ENCODE results near the gene EPHB4.

EPHB4 gene

GRCh38 chr7:100779359-100779758 is 48.0 kb downstream of the EPHB4 start:
- Histone ChIP-seq H3K36me3 (no peaks in the 10 kb centered on the region), H3K4me3 (ENCODE audit: low read depth, low read length) (no peak overlapping the region), H3K27me3 (ENCODE audit: insufficient read depth, low read depth, severe bottlenecking) (peaks cover 45% of the 10 kb centered on the region), H3K9me3 (ENCODE audit: severe bottlenecking) (peaks cover 6% of the 10 kb centered on the region), H3K27ac (no peak overlapping the region)
- no peak for TF ChIP-seq CTCF (IDR thresholded peaks at IDR 0.05; ENCODE audit: low read depth, low read length)
- DNase-seq, result no peak

- DNase-seq, result no peak
- Histone ChIP-seq H3K9me3 (ENCODE audit: severe bottlenecking) (no peaks in the 10 kb centered on the region), H3K27ac (no peak overlapping the region), H3K36me3 (no peaks in the 10 kb centered on the region), H3K4me3 (ENCODE audit: low read depth, low read length) (no peak overlapping the region), H3K27me3 (ENCODE audit: insufficient read depth, low read depth, severe bottlenecking) (peaks cover 57% of the 10 kb centered on the region)
- TF ChIP-seq CTCF (IDR thresholded peaks at IDR 0.05; ENCODE audit: low read depth, low read length), result no peak
These were observed 49.2 kb downstream of the EPHB4 start for GRCh38 chr7:100778061-100778621.

- no peak overlapping the region for H3K4me3 ChIP-seq (ENCODE audit: low read depth, low read length)
- peaks cover 85% of the 10 kb centered on the region for H3K27me3 ChIP-seq (ENCODE audit: insufficient read depth, low read depth, severe bottlenecking)
- no peak overlapping the region for H3K27ac ChIP-seq
- no peaks in the 10 kb centered on the region for H3K36me3 ChIP-seq
- no peak for TF ChIP-seq CTCF (IDR thresholded peaks at IDR 0.05; ENCODE audit: low read depth, low read length)
- H3K9me3 ChIP-seq (ENCODE audit: severe bottlenecking), result no peaks in the 10 kb centered on the region
- DNase-seq, result no peak
These were observed 53.8 kb downstream of the EPHB4 start for GRCh38 chr7:100773491-100773890.

GRCh38 chr7:100768784-100769183 is 58.5 kb downstream of the EPHB4 start:
- H3K9me3 ChIP-seq (ENCODE audit: severe bottlenecking), result no peaks in the 10 kb centered on the region
- H3K36me3 ChIP-seq, result no peaks in the 10 kb centered on the region
- H3K27ac ChIP-seq, result no peak overlapping the region
- H3K4me3 ChIP-seq (ENCODE audit: low read depth, low read length), result no peak overlapping the region
- H3K27me3 ChIP-seq (ENCODE audit: insufficient read depth, low read depth, severe bottlenecking), result peaks cover 91% of the 10 kb centered on the region
- TF ChIP-seq CTCF (IDR thresholded peaks at IDR 0.05; ENCODE audit: low read depth, low read length), result no peak
- DNase-seq, result no peak

GRCh38 chr7:100765250-100765649 is 62.1 kb downstream of the EPHB4 start:
- Histone ChIP-seq H3K27me3 (ENCODE audit: insufficient read depth, low read depth, severe bottlenecking) (peaks cover 89% of the 10 kb centered on the region), H3K4me3 (ENCODE audit: low read depth, low read length) (no peak overlapping the region), H3K36me3 (no peaks in the 10 kb centered on the region), H3K9me3 (ENCODE audit: severe bottlenecking) (no peaks in the 10 kb centered on the region), H3K27ac (no peak overlapping the region)
- DNase-seq, result no peak
- no peak for TF ChIP-seq CTCF (IDR thresholded peaks at IDR 0.05; ENCODE audit: low read depth, low read length)

GRCh38 chr7:100764841-100765240 is 62.5 kb downstream of the EPHB4 start:
- TF ChIP-seq CTCF (IDR thresholded peaks at IDR 0.05; ENCODE audit: low read depth, low read length), result no peak
- Histone ChIP-seq H3K27me3 (ENCODE audit: insufficient read depth, low read depth, severe bottlenecking) (peaks cover 93% of the 10 kb centered on the region), H3K9me3 (ENCODE audit: severe bottlenecking) (no peaks in the 10 kb centered on the region)

More at GRCh38 chr7:100764841-100765240, 62.5 kb downstream of the EPHB4 start:
- no peak overlapping the region for H3K4me3 ChIP-seq (ENCODE audit: low read depth, low read length)
- DNase-seq, result no peak
- H3K36me3 ChIP-seq, result no peaks in the 10 kb centered on the region
- no peak overlapping the region for H3K27ac ChIP-seq
